ENCODE data around the gene POLR3A.
A peak's percentile ranks its signal among the peaks of the same experiment; 100 is the strongest.

Gene POLR3A

DNA sequence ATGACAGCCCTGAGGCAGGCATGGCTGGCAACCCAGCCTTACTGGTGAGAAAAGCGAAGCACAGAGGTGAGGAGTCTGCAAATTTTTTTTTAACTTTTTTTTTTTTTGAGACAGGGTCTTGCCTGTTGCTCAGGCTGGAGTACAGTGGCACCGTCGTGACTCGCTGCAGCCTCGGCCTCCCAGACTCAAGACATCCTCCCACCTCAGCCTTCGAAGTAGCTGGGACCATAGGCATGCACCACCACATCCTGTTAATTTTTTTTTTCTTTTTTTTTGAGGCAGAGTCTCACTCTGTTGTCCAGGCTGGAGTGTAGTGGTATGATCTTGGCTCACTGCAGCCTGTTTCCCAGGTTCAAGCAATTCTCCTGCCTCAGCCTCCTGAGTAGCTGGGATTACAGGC is 67.6 kb downstream of the POLR3A start:
- in situ Hi-C loops (cut with HindIII; ENCODE audit: low pct_unique_long_range_greater_than_20kb, low sequenced_read_pairs), result no loop called here
- no peak for DNase-seq (ENCODE audit: low read depth in 1 of 2, low spot score in 1 of 2)
- TF ChIP-seq JUND (IDR thresholded peaks at IDR 0.05; ENCODE audit: low read depth), result no peak

DNA sequence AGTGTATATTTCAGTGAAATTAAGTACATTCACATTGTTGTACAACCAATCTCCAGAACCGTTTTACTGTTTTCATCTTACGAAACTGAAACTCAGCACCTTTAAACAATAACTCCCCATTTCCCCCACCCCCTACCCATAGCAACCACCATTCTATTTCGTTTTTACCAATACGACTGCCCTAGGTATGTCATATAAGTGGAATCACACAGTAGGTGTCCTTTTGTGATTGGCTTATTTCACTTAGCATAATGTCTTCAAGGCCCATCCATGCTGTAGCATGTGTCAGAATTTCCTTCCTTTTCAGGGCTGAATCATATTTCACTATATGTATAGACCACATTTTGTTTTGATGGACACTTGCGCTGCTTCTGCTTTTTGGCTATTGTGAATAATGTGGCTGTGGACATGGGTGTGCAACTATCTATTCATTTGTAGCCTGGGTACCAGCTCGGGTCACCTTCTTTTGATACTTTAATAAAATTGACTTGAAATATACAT is 68.4 kb downstream of the POLR3A start:
- DNase-seq (ENCODE audit: low read depth in 1 of 2, low spot score in 1 of 2), result no peak
- TF ChIP-seq JUND (IDR thresholded peaks at IDR 0.05; ENCODE audit: low read depth), result no peak
- in situ Hi-C loops (cut with HindIII; ENCODE audit: low pct_unique_long_range_greater_than_20kb, low sequenced_read_pairs), result no loop called here

DNA sequence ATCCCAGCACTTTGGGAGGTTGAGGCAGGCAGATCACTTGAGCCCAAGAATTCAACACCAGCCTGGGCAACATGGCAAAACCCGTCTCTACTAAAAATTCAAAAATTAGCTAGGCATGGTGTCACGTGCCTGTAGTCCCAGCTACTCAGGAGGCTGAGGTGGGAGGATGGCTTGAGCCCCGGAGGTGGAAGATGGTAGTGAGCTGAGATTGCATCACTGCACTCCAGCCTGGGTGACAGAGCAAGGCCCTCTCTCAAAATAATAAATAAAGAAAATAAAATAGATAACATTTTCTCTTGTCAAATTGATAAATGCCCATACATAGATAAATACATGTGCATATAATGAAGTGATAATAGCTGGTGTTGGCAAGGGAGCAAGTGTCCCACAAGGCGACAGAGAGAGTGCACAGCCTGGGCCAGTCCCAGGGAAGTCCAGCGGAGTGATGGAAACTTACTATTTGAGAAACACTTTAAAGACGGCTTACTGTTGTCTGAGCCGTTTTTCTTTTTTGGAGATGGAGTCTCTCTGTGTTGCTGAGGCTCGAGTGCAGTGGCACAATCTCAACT is 69.3 kb downstream of the POLR3A start:
- no peak for DNase-seq (ENCODE audit: low read depth in 1 of 2, low spot score in 1 of 2)
- TF ChIP-seq JUND (IDR thresholded peaks at IDR 0.05; ENCODE audit: low read depth), result no peak
- in situ Hi-C loops (cut with HindIII; ENCODE audit: low pct_unique_long_range_greater_than_20kb, low sequenced_read_pairs), result no loop called here

DNA sequence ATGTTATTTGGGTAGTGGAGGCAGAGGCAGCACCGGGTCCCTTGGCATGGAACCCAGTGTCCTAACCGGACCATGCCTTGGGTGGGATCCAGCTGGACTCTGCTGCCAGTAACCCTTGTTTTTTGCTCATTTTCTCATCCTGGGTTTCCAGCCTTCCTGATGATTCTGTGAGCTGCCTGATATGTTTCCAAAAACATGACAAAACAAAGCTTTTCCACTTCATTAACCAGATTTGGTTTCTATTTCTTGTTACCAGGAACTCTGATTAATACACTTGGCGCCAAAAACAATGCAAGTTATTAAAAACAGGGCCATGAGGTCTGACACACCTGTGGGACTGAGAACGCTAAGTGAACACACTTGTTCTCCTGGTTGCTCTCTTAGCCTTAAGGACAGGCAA is 69.9 kb downstream of the POLR3A start:
- no peak for TF ChIP-seq JUND (IDR thresholded peaks at IDR 0.05; ENCODE audit: low read depth)
- DNase-seq (ENCODE audit: low read depth in 1 of 2, low spot score in 1 of 2), result no peak
- in situ Hi-C loops (cut with HindIII; ENCODE audit: low pct_unique_long_range_greater_than_20kb, low sequenced_read_pairs), result no loop called here

DNA sequence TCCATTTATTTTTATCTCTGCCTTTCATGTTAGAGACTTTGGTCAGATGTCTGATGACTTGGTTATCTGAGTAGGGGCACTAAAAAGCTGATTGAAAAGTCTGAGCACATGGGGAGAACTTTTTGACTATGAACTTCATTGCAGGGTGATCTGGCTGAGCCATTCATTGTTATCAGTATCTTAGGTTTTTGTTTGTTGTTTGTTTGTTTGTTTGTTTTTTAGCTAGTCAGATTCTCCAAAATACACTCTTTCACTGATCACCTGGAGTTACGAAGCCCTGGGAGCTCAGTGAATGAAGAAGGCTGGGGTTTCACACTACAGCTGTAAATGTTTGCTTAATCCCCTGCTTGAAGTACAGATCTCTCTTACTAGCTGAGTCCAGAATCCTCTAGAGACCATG is 74.2 kb downstream of the POLR3A start:
- in situ Hi-C loops (cut with HindIII; ENCODE audit: low pct_unique_long_range_greater_than_20kb, low sequenced_read_pairs), result no loop called here
- TF ChIP-seq JUND (IDR thresholded peaks at IDR 0.05; ENCODE audit: low read depth), result no peak
- DNase-seq (ENCODE audit: low read depth in 1 of 2, low spot score in 1 of 2), result no peak

DNA sequence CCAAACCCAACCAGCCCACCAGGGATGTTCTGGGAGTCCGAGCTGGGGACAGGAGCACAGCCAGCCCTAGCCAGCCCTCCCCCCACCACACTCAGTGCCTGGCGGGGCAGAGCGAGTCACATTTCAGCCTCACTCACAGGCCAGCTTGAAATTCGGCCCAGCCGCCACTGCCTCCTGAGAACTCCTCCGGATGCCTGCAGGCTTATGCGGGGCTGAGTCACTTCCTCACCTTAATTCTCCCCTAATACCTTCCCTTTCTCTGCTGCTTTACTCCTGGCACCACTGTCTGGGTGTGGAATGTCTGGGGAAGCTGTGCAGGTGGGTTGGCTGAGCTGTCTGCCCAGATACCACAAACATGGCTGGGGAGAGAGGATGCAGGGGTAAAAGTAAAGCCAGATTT is 80.1 kb downstream of the POLR3A start:
- TF ChIP-seq JUND (IDR thresholded peaks at IDR 0.05; ENCODE audit: low read depth), result no peak
- in situ Hi-C loops (cut with HindIII; ENCODE audit: low pct_unique_long_range_greater_than_20kb, low sequenced_read_pairs), result no loop called here
- DNase-seq (ENCODE audit: low read depth in 1 of 2, low spot score in 1 of 2), result peak in 1 of 2 experiments; percentile 67

DNA sequence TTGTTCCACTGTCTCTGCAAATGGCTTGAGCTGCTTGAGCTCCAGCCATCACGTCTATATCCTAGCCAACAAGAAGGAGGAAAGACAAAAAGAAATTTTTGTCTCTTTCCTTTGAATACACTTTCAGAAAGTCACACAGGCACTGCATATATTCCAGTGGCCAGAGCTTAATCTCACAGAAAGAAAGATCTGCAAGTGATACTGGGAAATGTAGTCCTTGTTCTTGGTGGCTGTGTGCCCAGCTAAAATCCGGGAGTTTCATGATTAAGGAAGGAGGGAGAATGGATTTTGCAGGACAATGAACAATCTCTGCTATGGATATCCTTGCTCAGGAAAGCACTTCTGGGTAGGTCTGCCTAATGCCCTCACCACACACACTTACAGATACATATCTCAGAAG is 83.2 kb downstream of the POLR3A start:
- TF ChIP-seq JUND (IDR thresholded peaks at IDR 0.05; ENCODE audit: low read depth), result no peak
- in situ Hi-C loops (cut with HindIII; ENCODE audit: low pct_unique_long_range_greater_than_20kb, low sequenced_read_pairs), result no loop called here
- DNase-seq (ENCODE audit: low read depth in 1 of 2, low spot score in 1 of 2), result peak in 1 of 2 experiments; percentile 51

DNA sequence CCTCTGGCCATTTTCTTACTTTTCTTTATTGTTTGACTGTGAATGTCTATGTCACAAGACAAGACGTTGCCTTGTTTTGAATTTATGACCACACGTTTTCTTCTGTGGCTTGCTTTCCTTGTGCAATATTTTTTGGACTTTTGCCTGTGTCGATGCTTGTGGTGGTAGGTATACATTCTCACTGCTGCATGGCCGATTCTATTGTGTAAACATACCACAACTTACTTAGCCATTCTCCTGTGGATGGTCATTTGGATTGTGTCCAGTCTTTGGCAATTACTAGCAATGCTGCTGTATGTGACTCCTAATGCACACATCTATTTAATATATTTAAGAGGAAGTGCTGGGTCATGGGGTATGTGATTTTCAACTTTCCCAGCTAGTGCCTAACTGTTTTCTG is 84.8 kb downstream of the POLR3A start:
- no peak for TF ChIP-seq JUND (IDR thresholded peaks at IDR 0.05; ENCODE audit: low read depth)
- in situ Hi-C loops (cut with HindIII; ENCODE audit: low pct_unique_long_range_greater_than_20kb, low sequenced_read_pairs), result no loop called here
- DNase-seq (ENCODE audit: low read depth in 1 of 2, low spot score in 1 of 2), result peak in 1 of 2 experiments; percentile 83

DNA sequence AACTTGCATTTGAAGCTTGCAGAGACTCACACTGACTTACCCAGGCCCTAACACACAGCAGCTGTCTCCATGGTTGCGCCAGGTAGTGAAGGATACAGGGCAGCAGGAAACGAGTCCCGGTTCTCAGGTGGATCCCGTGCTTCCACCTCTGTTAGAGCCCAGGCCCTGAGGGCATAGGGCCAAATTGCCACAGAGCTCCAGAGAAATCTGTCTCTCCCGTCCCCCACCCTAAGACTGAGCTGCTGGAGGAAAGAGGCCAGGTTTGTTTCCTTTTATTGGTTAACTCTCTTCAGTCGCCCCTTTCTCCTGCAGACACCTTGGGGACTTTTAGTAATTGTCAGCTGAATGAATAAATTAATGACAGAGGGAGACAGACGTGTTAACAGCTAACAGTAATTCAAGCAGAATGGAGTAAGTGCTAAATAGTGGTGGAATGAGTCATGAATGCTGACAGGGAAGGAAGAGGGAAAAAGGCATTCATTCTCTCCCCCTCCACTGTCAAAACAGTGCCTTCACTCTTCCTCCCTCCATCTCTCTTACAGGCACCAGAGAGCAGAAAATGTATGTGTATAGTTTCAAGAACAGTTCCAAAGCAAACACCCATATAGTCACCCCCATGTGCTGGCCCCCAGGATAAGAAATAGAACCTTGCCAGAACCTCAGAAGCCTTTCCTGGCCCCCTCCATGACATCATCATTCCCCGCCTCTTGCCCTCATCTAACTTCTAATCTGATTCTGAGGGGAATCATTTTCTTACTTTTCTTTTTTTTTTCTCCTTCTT is 86.0 kb downstream of the POLR3A start:
- DNase-seq (ENCODE audit: low read depth in 1 of 2, low spot score in 1 of 2), result peak in 1 of 2 experiments; percentile 54

DNA sequence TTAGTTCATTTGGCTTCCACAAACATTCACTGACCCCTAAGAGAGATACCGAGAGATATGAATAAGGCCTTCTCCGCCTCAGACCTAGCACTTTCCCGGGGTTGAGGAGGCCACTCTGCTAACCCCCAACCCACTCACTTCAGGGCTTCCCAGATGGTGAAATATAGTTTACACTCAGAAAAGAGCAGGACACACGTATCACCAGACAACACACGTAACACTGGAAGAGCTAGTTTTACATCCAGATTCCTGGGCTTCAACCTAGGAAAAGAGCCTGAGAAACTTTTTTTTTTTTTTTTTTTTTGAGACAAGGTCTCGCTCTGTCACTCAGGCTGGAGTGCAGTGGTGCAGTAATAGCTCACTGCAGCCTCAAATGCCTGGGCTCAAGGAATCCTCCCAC is 87.5 kb downstream of the POLR3A start:
- in situ Hi-C loops (cut with HindIII; ENCODE audit: low pct_unique_long_range_greater_than_20kb, low sequenced_read_pairs), result no loop called here
- TF ChIP-seq JUND (IDR thresholded peaks at IDR 0.05; ENCODE audit: low read depth), result no peak
- DNase-seq (ENCODE audit: low read depth in 1 of 2, low spot score in 1 of 2), result no peak

More for the DNA sequence above, 86.0 kb downstream of the POLR3A start:
- in situ Hi-C loops (cut with HindIII; ENCODE audit: low pct_unique_long_range_greater_than_20kb, low sequenced_read_pairs), result no loop called here
- no peak for TF ChIP-seq JUND (IDR thresholded peaks at IDR 0.05; ENCODE audit: low read depth)

DNA sequence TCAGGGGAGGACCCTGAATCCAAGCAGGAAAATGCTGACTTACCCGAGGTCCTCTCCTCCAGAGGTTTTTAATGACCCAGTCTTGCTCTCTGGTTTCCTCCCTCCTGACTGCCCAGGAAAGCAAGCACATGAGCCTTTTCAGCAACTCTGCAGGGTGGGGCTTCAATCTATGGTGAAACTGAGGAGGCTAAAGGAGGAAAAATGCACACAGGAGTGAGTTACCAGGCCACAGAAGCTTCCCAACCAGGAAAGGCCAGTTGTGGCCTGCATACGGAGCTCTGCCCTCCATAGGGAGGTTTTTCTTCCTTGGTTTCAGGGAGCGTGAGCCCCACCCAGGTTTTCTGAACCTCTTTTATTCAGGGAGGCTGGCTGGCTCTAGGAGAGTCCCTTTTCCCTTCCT is 88.7 kb downstream of the POLR3A start:
- in situ Hi-C loops (cut with HindIII; ENCODE audit: low pct_unique_long_range_greater_than_20kb, low sequenced_read_pairs), result no loop called here
- no peak for TF ChIP-seq JUND (IDR thresholded peaks at IDR 0.05; ENCODE audit: low read depth)
- DNase-seq (ENCODE audit: low read depth in 1 of 2, low spot score in 1 of 2), result no peak

DNA sequence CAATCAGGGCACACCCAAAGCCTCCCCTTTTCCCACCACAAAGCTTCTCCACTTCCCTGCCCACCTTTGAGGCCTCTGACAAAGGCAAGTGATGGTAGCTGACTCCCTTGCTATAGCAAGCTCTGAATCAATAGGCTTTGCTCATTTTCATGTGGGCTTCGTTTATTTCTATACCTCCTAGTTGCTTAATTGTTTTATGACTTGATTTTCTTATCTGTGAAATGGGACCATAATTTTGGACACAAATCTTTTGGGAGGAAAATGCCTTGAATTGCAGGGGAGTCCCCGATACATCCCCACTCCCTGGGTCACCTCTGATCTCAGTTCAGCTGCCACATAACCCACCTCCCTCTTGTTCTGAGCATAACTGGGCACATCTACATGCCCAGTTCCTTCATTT is 89.1 kb downstream of the POLR3A start:
- DNase-seq (ENCODE audit: low read depth in 1 of 2, low spot score in 1 of 2), result no peak
- in situ Hi-C loops (cut with HindIII; ENCODE audit: low pct_unique_long_range_greater_than_20kb, low sequenced_read_pairs), result no loop called here
- no peak for TF ChIP-seq JUND (IDR thresholded peaks at IDR 0.05; ENCODE audit: low read depth)

DNA sequence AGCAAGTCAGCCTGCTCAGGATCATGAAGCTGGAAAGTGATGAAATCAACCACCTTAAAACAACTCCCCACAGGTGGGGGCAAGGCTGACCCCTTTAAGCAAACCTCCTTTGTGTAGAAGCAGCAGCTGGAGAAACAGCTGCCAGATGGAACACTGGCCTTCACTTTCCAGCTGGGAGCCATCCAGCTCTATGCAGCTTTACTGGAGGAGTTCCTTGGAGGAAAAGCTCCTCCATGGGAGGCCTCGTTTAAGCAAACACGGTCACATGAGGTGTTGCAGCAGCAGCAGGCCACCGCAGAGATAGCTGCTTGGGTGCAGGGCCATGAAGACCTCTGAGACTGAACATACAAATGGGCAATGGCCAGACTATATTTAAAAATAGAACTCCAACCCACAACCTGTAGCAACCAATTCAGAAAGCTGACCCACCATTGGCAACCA is 89.7 kb downstream of the POLR3A start:
- in situ Hi-C loops (cut with HindIII; ENCODE audit: low pct_unique_long_range_greater_than_20kb, low sequenced_read_pairs), result no loop called here
- no peak for TF ChIP-seq JUND (IDR thresholded peaks at IDR 0.05; ENCODE audit: low read depth)
- no peak for DNase-seq (ENCODE audit: low read depth in 1 of 2, low spot score in 1 of 2)
